Keratinocyte (primary cell): Measurements from ENCODE around the gene IRF9. TPM values are rescaled to one million over a fixed set of nuclear protein-coding genes. Genes with fewer than 3 reads are reported as not detected.

ENCODE experiments used
- DNase-seq: peaks from one replicate; pipeline ENCODE4 v3.0.0-alpha.2; 2011; ENCODE audit warnings: low read depth, missing footprints, low spot score
- FAIRE-seq: peaks from 2 replicates; lab custom pipeline; 2011; peaks lifted over from hg19 to GRCh38; lab: Jason Lieb, UNC
- H2AFZ ChIP-seq: 2 replicates; pipeline ENCODE4 v1.6.0; 2012; ENCODE audit warnings: low read length, control low read depth, inconsistent platforms; ENCODE audit not compliant: control insufficient read depth
- H3K27ac ChIP-seq: 2 replicates; pipeline ENCODE4 v1.5.1; 2011; ENCODE audit warnings: low read length; ENCODE audit not compliant: control insufficient read depth, insufficient read depth
- H3K27me3 ChIP-seq: 3 replicates; pipeline ENCODE4 v1.6.0; 2011; ENCODE audit warnings: low read length; ENCODE audit not compliant: control insufficient read depth, insufficient read depth; ENCODE audit errors: extremely low read depth
- H3K36me3 ChIP-seq, 2 experiments: 2 replicates in 1 of 2; 3 replicates in 1 of 2; pipeline ENCODE4 v1.5.1; 2011; ENCODE audit warnings: low read length in 2 of 2, mild to moderate bottlenecking in 1 of 2; ENCODE audit not compliant: control insufficient read depth in 2 of 2, insufficient read depth in 2 of 2; ENCODE audit errors: extremely low read depth in 1 of 2
- H3K4me1 ChIP-seq: 3 replicates; pipeline ENCODE4 v1.5.1; 2011; ENCODE audit warnings: low read length; ENCODE audit not compliant: control insufficient read depth, insufficient read depth; ENCODE audit errors: extremely low read depth
- H3K4me2 ChIP-seq: 3 replicates; pipeline ENCODE4 v1.6.0; 2011; ENCODE audit warnings: low read depth, low read length; ENCODE audit not compliant: control insufficient read depth, insufficient read depth; ENCODE audit errors: extremely low read depth
- H3K4me3 ChIP-seq, 3 experiments: fragments of 200-600 bp in 1 of 3; sonication (generic) in 1 of 3; 2 replicates in 2 of 3; 3 replicates in 1 of 3; pipeline ENCODE4 v1.5.1; 2011 to 2016; ENCODE audit warnings: low read length in 3 of 3, mild to moderate bottlenecking in 3 of 3, control low read depth in 2 of 3, inconsistent platforms in 1 of 3, low read depth in 1 of 3, mixed read lengths in 1 of 3, mixed run types in 1 of 3, moderate library complexity in 1 of 3; ENCODE audit not compliant: control insufficient read depth in 2 of 3, insufficient read depth in 2 of 3; ENCODE audit errors: extremely low read depth in 1 of 3
- H3K79me2 ChIP-seq: 2 replicates; pipeline ENCODE4 v1.6.0; 2012; ENCODE audit warnings: low read length; ENCODE audit not compliant: control insufficient read depth, insufficient read depth
- H3K9ac ChIP-seq: 3 replicates; pipeline ENCODE4 v1.6.0; 2011; ENCODE audit warnings: low read length; ENCODE audit not compliant: control insufficient read depth, insufficient read depth; ENCODE audit errors: extremely low read depth
- H3K9me1 ChIP-seq: 3 replicates; pipeline ENCODE4 v1.6.0; 2011; ENCODE audit warnings: low read length; ENCODE audit not compliant: control insufficient read depth, insufficient read depth; ENCODE audit errors: extremely low read depth
- H3K9me3 ChIP-seq: 2 replicates; pipeline ENCODE4 v1.5.1; 2012; ENCODE audit warnings: low read depth, low read length; ENCODE audit not compliant: control insufficient read depth
- H4K20me1 ChIP-seq: 3 replicates; pipeline ENCODE4 v1.6.0; 2011; ENCODE audit warnings: low read length; ENCODE audit not compliant: control insufficient read depth, insufficient read depth; ENCODE audit errors: extremely low read depth
- CTCF ChIP-seq, 3 experiments: IDR thresholded peaks in 1 of 3; conservative IDR thresholded peaks in 1 of 3; optimal IDR thresholded peaks in 1 of 3; 2 replicates in 2 of 3; 3 replicates in 1 of 3; pipeline versions ENCODE3 to v1.5.1; 2011; ENCODE audit warnings: low read length in 3 of 3, mild to moderate bottlenecking in 3 of 3, moderate library complexity in 2 of 3, control low read depth in 1 of 3, inconsistent platforms in 1 of 3; ENCODE audit not compliant: insufficient read depth in 2 of 3; ENCODE audit errors: extremely low read depth in 1 of 3
- EZH2 ChIP-seq: IDR thresholded peaks from one replicate; pipeline ENCODE4 v1.6.1; 2012; ENCODE audit warnings: inconsistent platforms, mild to moderate bottlenecking, low read length, moderate library complexity
- dilution Hi-C: fragments of 300-500 bp; cut with MboI; formaldehyde crosslinking; loops from one replicate; pipeline ENCODE4 v1.7.0; 2020; ENCODE audit warnings: low sequenced_read_pairs; ENCODE audit not compliant: extremely low pct_ligation_motif_present
- polyA plus RNA-seq, 5 experiments: library from polyadenylated mRNA; depleted of rRNA in 3 of 5; stranded (reverse) in 3 of 5; stranded (forward) in 1 of 5; unstranded in 1 of 5; fragments of >200 nt; gene quantifications; 1 replicate in 1 of 5; 2 replicates in 3 of 5; 3 replicates in 1 of 5; pipeline versions ENCODE4 v1.2.1 to v1.2.3, GENCODE V29; 2011 to 2012; ENCODE audit warnings: missing spikeins in 2 of 5, low read depth in 1 of 5, low replicate concordance in 1 of 5

The IRF9 gene
- polyA plus RNA-seq, 1 donor (not counting 4 experiments of a cell fraction or from before 2014, with no cell fraction given) = 117 TPM

- H3K4me2 ChIP-seq = no peak overlapping the region
- no peaks in the 10 kb centered on the region for H3K9me3 ChIP-seq
- H3K4me1 ChIP-seq = peaks cover 8% of the 10 kb centered on the region
- dilution Hi-C loops = no loop called here
- H3K36me3 ChIP-seq = no peaks in the 10 kb centered on the region
- H2AFZ ChIP-seq = no peak overlapping the region
- TF ChIP-seq EZH2 (no peak), CTCF (optimal IDR thresholded peaks at IDR 0.05 in 1 of 3, IDR thresholded peaks at IDR 0.05 in 1 of 3, conservative IDR thresholded peaks at IDR 0.05 in 1 of 3; ENCODE audit: extremely low read depth in 1 of 3, insufficient read depth in 2 of 3, low read length in 3 of 3) (no peak)
- no peaks in the 10 kb centered on the region for H3K79me2 ChIP-seq
- FAIRE-seq = no peak
- no peak overlapping the region for H3K27ac ChIP-seq
- no peaks in the 10 kb centered on the region for H3K27me3 ChIP-seq
- no peaks in the 10 kb centered on the region for H3K9me1 ChIP-seq
- DNase-seq = no peak
- no peak overlapping the region for H3K4me3 ChIP-seq
- no peaks in the 10 kb centered on the region for H4K20me1 ChIP-seq
- H3K9ac ChIP-seq = no peak overlapping the region
These were observed 31.6 kb upstream of the IRF9 start for GRCh38 chr14:24129410-24129998.

DNA sequence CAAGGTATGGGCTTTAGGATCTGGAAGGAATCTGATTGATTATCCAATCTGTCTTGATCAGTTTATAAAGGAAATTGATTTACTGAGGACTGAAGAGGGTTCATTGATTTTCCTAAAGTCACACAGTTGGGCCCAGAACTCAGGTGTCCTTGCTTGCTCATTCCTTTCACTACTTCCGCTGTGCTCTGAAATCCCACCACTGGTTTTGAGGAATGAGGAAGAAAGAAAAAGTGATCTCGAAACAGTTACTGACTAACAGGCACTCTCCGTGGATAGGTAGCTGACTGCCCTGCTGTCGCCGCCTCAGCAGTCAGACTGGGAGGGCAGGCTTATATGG lies 30.7 kb upstream of the IRF9 start, which contains the start of gene FITM1:
Gene FITM1 (plus strand): TSS at position 280 of the 337 bp plus-strand sequence. CDS start 905 bp downstream, outside the sequence.
- FAIRE-seq = no peak

More for the DNA sequence above, 30.7 kb upstream of the IRF9 start, which contains the start of gene FITM1:
- Histone ChIP-seq H3K9me1 (no peaks in the 10 kb centered on the region), H3K27ac (no peak within 1 kb of the TSS), H3K4me1 (peaks cover 11% of the 10 kb centered on the region), H3K9ac (no peak within 1 kb of the TSS), H3K27me3 (no peaks in the 10 kb centered on the region), H3K36me3 (no peaks in the 10 kb centered on the region), H3K4me2 (no peak within 1 kb of the TSS), H2AFZ (no peak within 1 kb of the TSS), H3K4me3 (no peak within 1 kb of the TSS), H4K20me1 (no peaks in the 10 kb centered on the region), H3K79me2 (no peaks in the 10 kb centered on the region), H3K9me3 (no peaks in the 10 kb centered on the region)
- DNase-seq = no peak
- TF ChIP-seq EZH2 (no peak), CTCF (optimal IDR thresholded peaks at IDR 0.05 in 1 of 3, IDR thresholded peaks at IDR 0.05 in 1 of 3, conservative IDR thresholded peaks at IDR 0.05 in 1 of 3; ENCODE audit: extremely low read depth in 1 of 3, insufficient read depth in 2 of 3, low read length in 3 of 3) (no peak)
- dilution Hi-C loops = no loop called here
